ENCODE data around the gene AP1B1. TPM values are rescaled to one million over a fixed set of nuclear protein-coding genes. Genes with fewer than 3 reads are reported as not detected.
"Not testable (repeated sequence)": the region's sequence is repeated elsewhere in the genome, so short reads cannot be mapped to it uniquely, and the experiment has no call there.

AP1B1 gene
- total RNA-seq, 1 experiment from 2014 or later, result 69.5 TPM

GRCh38 chr22:29412772-29413171 lies 24.4 kb upstream of the AP1B1 start:
- H3K36me3 Mint-ChIP-seq (ENCODE audit: insufficient read depth, unreplicated experiment); H3K9me3 Mint-ChIP-seq (ENCODE audit: unreplicated experiment); intact Hi-C loops (cut with micrococcal nuclease); H3K4me1 Mint-ChIP-seq (ENCODE audit: insufficient read depth, unreplicated experiment); H3K4me3 Mint-ChIP-seq (ENCODE audit: unreplicated experiment); POLR2A ChIA-PET; H3K27ac Mint-ChIP-seq (ENCODE audit: low read depth, unreplicated experiment); BruUV-seq (replicated peaks): not testable (repeated sequence)
- peak; percentile 31 for TF ChIP-seq CTCF (IDR thresholded peaks at IDR 0.05; ENCODE audit: unreplicated experiment)
- CTCF ChIA-PET, result interaction anchor here (1.1 kb wide), 1 partner anchor 23 kb away, joined by 3 read pairs; no protein-coding TSS in a partner anchor
- DNase-seq (ENCODE audit: unreplicated experiment), result peak; percentile 9
- H3K27me3 Mint-ChIP-seq (ENCODE audit: insufficient read depth, unreplicated experiment), result peaks cover 27% of the 10 kb centered on the region

- CTCF ChIA-PET, result interaction anchor here (0.6 to 0.8 kb wide), 3 partner anchors 33 to 331 kb away, joined by 3 read pairs; no protein-coding TSS in a partner anchor
- POLR2A ChIA-PET; H3K36me3 Mint-ChIP-seq (ENCODE audit: insufficient read depth, unreplicated experiment); H3K4me1 Mint-ChIP-seq (ENCODE audit: insufficient read depth, unreplicated experiment); H3K27ac Mint-ChIP-seq (ENCODE audit: low read depth, unreplicated experiment); DNase-seq (ENCODE audit: unreplicated experiment); intact Hi-C loops (cut with micrococcal nuclease); BruUV-seq (replicated peaks); H3K9me3 Mint-ChIP-seq (ENCODE audit: unreplicated experiment); H3K4me3 Mint-ChIP-seq (ENCODE audit: unreplicated experiment): not testable (repeated sequence)
- H3K27me3 Mint-ChIP-seq (ENCODE audit: insufficient read depth, unreplicated experiment), result peaks cover 27% of the 10 kb centered on the region
These were observed 23.3 kb upstream of the AP1B1 start for GRCh38 chr22:29411569-29412211.

- POLR2A ChIA-PET, result no interaction called here
- no peak for DNase-seq (ENCODE audit: unreplicated experiment)
These were observed 20.6 kb upstream of the AP1B1 start for GRCh38 chr22:29408940-29409339.

GRCh38 chr22:29401538-29401937 lies 13.2 kb upstream of the AP1B1 start:
- H3K27ac Mint-ChIP-seq (ENCODE audit: low read depth, unreplicated experiment); POLR2A ChIA-PET; H3K36me3 Mint-ChIP-seq (ENCODE audit: insufficient read depth, unreplicated experiment); H3K4me1 Mint-ChIP-seq (ENCODE audit: insufficient read depth, unreplicated experiment); DNase-seq (ENCODE audit: unreplicated experiment); BruUV-seq (replicated peaks); H3K4me3 Mint-ChIP-seq (ENCODE audit: unreplicated experiment); intact Hi-C loops (cut with micrococcal nuclease); H3K9me3 Mint-ChIP-seq (ENCODE audit: unreplicated experiment): not testable (repeated sequence)
- peaks cover 39% of the 10 kb centered on the region for H3K27me3 Mint-ChIP-seq (ENCODE audit: insufficient read depth, unreplicated experiment)
- CTCF ChIA-PET, result interaction anchor here (0.6 kb wide), 1 partner anchor 325 kb away, joined by 3 read pairs; no protein-coding TSS in a partner anchor

More at GRCh38 chr22:29408940-29409339, 20.6 kb upstream of the AP1B1 start:
- Mint-ChIP-seq H3K36me3 (ENCODE audit: insufficient read depth, unreplicated experiment) (no peaks in the 10 kb centered on the region), H3K27me3 (ENCODE audit: insufficient read depth, unreplicated experiment) (peaks cover 16% of the 10 kb centered on the region), H3K4me3 (ENCODE audit: unreplicated experiment) (no peak overlapping the region), H3K27ac (ENCODE audit: low read depth, unreplicated experiment) (no peak overlapping the region), H3K9me3 (ENCODE audit: unreplicated experiment) (no peaks in the 10 kb centered on the region), H3K4me1 (ENCODE audit: insufficient read depth, unreplicated experiment) (no peaks in the 10 kb centered on the region)
- TF ChIP-seq CTCF (IDR thresholded peaks at IDR 0.05; ENCODE audit: unreplicated experiment), result no peak
- intact Hi-C loops (cut with micrococcal nuclease), result no loop called here
- CTCF ChIA-PET, result no interaction called here
- BruUV-seq (replicated peaks), result no TSS peak

GRCh38 chr22:29400576-29400975 lies 12.2 kb upstream of the AP1B1 start:
- intact Hi-C loops (cut with micrococcal nuclease), result no loop called here
- no peaks in the 10 kb centered on the region for H3K9me3 Mint-ChIP-seq (ENCODE audit: unreplicated experiment)
- ChIA-PET CTCF (no interaction called here), POLR2A (no interaction called here)
- H3K4me3 Mint-ChIP-seq (ENCODE audit: unreplicated experiment), result no peak overlapping the region
- H3K36me3 Mint-ChIP-seq (ENCODE audit: insufficient read depth, unreplicated experiment), result no peaks in the 10 kb centered on the region
- H3K4me1 Mint-ChIP-seq (ENCODE audit: insufficient read depth, unreplicated experiment), result peaks cover 3% of the 10 kb centered on the region
- no TSS peak for BruUV-seq (replicated peaks)
- H3K27me3 Mint-ChIP-seq (ENCODE audit: insufficient read depth, unreplicated experiment), result peaks cover 39% of the 10 kb centered on the region
- no peak for DNase-seq (ENCODE audit: unreplicated experiment)
- no peak overlapping the region for H3K27ac Mint-ChIP-seq (ENCODE audit: low read depth, unreplicated experiment)
- no peak for TF ChIP-seq CTCF (IDR thresholded peaks at IDR 0.05; ENCODE audit: unreplicated experiment)

All from MCF 10A (cell line).